ENCODE measurements around the gene PLCH1.
A peak's percentile ranks its signal among the peaks of the same experiment; 100 is the strongest.

The PLCH1 gene

DNA sequence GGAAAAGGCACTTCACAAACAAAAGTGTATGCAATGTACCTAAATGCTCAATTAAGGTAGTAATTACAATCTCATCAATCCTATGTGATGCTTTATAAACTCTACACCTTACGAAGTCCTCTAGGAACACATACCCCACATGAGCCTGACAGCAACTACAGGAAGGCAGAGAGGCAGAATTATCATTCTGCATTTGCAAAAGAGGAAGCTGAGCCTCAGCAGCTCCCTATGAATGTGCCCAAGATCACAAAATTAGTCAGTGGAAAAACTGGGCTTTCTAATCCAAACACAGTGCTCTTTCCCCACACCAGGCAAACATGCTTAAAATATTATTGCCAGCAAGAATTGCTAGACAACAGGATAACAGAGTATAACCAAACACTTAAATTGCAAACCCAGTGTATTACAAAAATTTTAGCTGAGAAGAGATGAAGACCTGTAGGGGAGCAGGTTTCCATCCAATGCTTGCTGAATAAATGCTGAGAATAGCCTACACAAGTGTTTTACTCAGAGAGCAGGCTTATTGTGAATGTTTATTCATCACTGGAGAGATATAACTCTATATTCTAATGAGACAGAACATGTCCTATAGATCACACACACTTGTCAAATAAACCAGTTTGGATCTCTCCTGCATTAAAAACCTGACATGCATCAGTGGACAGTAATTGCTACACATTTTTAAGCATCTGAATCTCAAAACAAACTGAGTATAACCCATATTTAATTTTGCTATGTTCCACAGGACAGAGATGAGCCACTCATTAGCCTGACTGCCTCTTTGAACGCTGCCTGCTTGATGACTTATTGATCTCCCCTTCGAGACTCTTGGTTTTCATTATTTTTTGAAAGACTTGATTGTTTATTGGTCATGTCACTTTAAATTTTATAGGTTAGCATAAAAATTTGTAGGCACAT lies 62.2 kb downstream of the PLCH1 start:
- TF ChIP-seq CTCF (IDR thresholded peaks at IDR 0.05; ENCODE audit: insufficient read depth, low read length, missing control alignments): no peak
- H3K4me3 ChIP-seq (ENCODE audit: low read depth, low read length): no peak overlapping the region
- ChIA-PET POLR2A (no interaction called here), CTCF (interaction anchor here (6.7 kb wide), 1 partner anchor 19 kb away, joined by 33 read pairs; no protein-coding TSS in a partner anchor)
- no peak for DNase-seq (ENCODE audit: low read depth, low spot score)

GRCh38 chr3:155676252-155676981 lies 68.5 kb downstream of the PLCH1 start:
- ChIA-PET POLR2A (no interaction called here), CTCF (interaction anchor here (2.1 kb wide), 1 partner anchor 26 kb away, joined by 5 read pairs; no protein-coding TSS in a partner anchor)
- H3K4me3 ChIP-seq (ENCODE audit: low read depth, low read length): no peak overlapping the region
- peak; percentile 14 for DNase-seq (ENCODE audit: low read depth, low spot score)
- no peak for TF ChIP-seq CTCF (IDR thresholded peaks at IDR 0.05; ENCODE audit: insufficient read depth, low read length, missing control alignments)

GRCh38 chr3:155675094-155675493 lies 69.8 kb downstream of the PLCH1 start:
- ChIA-PET POLR2A (no interaction called here), CTCF (interaction anchor here (0.7 kb wide), 1 partner anchor 293 kb away, joined by 3 read pairs; no protein-coding TSS in a partner anchor)
- DNase-seq (ENCODE audit: low read depth, low spot score): no peak
- TF ChIP-seq CTCF (IDR thresholded peaks at IDR 0.05; ENCODE audit: insufficient read depth, low read length, missing control alignments): no peak
- H3K4me3 ChIP-seq (ENCODE audit: low read depth, low read length): no peak overlapping the region

GRCh38 chr3:155673421-155673820 lies 71.5 kb downstream of the PLCH1 start:
- POLR2A ChIA-PET: no interaction called here
- TF ChIP-seq CTCF (IDR thresholded peaks at IDR 0.05; ENCODE audit: insufficient read depth, low read length, missing control alignments): no peak
- H3K4me3 ChIP-seq (ENCODE audit: low read depth, low read length): no peak overlapping the region
- DNase-seq (ENCODE audit: low read depth, low spot score): no peak
- CTCF ChIA-PET: interaction anchor here (1.1 kb wide), 1 partner anchor 8 kb away, joined by 5 read pairs; no protein-coding TSS in a partner anchor

- ChIA-PET POLR2A (no interaction called here), CTCF (no interaction called here)
- no peak for TF ChIP-seq CTCF (IDR thresholded peaks at IDR 0.05; ENCODE audit: insufficient read depth, low read length, missing control alignments)
- DNase-seq (ENCODE audit: low read depth, low spot score): no peak
- H3K4me3 ChIP-seq (ENCODE audit: low read depth, low read length): no peak overlapping the region
Measured at GRCh38 chr3:155670335-155670734, 74.5 kb downstream of the PLCH1 start.

- ChIA-PET POLR2A (no interaction called here), CTCF (no interaction called here)
- DNase-seq (ENCODE audit: low read depth, low spot score): no peak
- TF ChIP-seq CTCF (IDR thresholded peaks at IDR 0.05; ENCODE audit: insufficient read depth, low read length, missing control alignments): no peak
- H3K4me3 ChIP-seq (ENCODE audit: low read depth, low read length): no peak overlapping the region
Measured at GRCh38 chr3:155667988-155668387, 76.9 kb downstream of the PLCH1 start.
